Keratinocyte (primary cell): ENCODE data around the gene TTC39B. TPM values are rescaled to one million over a fixed set of nuclear protein-coding genes. Genes with fewer than 3 reads are reported as not detected.

Source experiments
- DNase-seq: peaks from one replicate; pipeline ENCODE4 v3.0.0-alpha.2; 2011; ENCODE audit warnings: low read depth, missing footprints, low spot score
- FAIRE-seq: peaks from 2 replicates; lab custom pipeline; 2011; peaks lifted over from hg19 to GRCh38; lab: Jason Lieb, UNC
- H2AFZ ChIP-seq: 2 replicates; pipeline ENCODE4 v1.6.0; 2012; ENCODE audit warnings: low read length, control low read depth, inconsistent platforms; ENCODE audit not compliant: control insufficient read depth
- H3K27ac ChIP-seq: 2 replicates; pipeline ENCODE4 v1.5.1; 2011; ENCODE audit warnings: low read length; ENCODE audit not compliant: control insufficient read depth, insufficient read depth
- H3K27me3 ChIP-seq: 3 replicates; pipeline ENCODE4 v1.6.0; 2011; ENCODE audit warnings: low read length; ENCODE audit not compliant: control insufficient read depth, insufficient read depth; ENCODE audit errors: extremely low read depth
- H3K36me3 ChIP-seq, 2 experiments: 2 replicates in 1 of 2; 3 replicates in 1 of 2; pipeline ENCODE4 v1.5.1; 2011; ENCODE audit warnings: low read length in 2 of 2, mild to moderate bottlenecking in 1 of 2; ENCODE audit not compliant: control insufficient read depth in 2 of 2, insufficient read depth in 2 of 2; ENCODE audit errors: extremely low read depth in 1 of 2
- H3K4me1 ChIP-seq: 3 replicates; pipeline ENCODE4 v1.5.1; 2011; ENCODE audit warnings: low read length; ENCODE audit not compliant: control insufficient read depth, insufficient read depth; ENCODE audit errors: extremely low read depth
- H3K4me2 ChIP-seq: 3 replicates; pipeline ENCODE4 v1.6.0; 2011; ENCODE audit warnings: low read depth, low read length; ENCODE audit not compliant: control insufficient read depth, insufficient read depth; ENCODE audit errors: extremely low read depth
- H3K4me3 ChIP-seq, 3 experiments: fragments of 200-600 bp in 1 of 3; sonication (generic) in 1 of 3; 2 replicates in 2 of 3; 3 replicates in 1 of 3; pipeline ENCODE4 v1.5.1; 2011 to 2016; ENCODE audit warnings: low read length in 3 of 3, mild to moderate bottlenecking in 3 of 3, control low read depth in 2 of 3, inconsistent platforms in 1 of 3, low read depth in 1 of 3, mixed read lengths in 1 of 3, mixed run types in 1 of 3, moderate library complexity in 1 of 3; ENCODE audit not compliant: control insufficient read depth in 2 of 3, insufficient read depth in 2 of 3; ENCODE audit errors: extremely low read depth in 1 of 3
- H3K79me2 ChIP-seq: 2 replicates; pipeline ENCODE4 v1.6.0; 2012; ENCODE audit warnings: low read length; ENCODE audit not compliant: control insufficient read depth, insufficient read depth
- H3K9ac ChIP-seq: 3 replicates; pipeline ENCODE4 v1.6.0; 2011; ENCODE audit warnings: low read length; ENCODE audit not compliant: control insufficient read depth, insufficient read depth; ENCODE audit errors: extremely low read depth
- H3K9me1 ChIP-seq: 3 replicates; pipeline ENCODE4 v1.6.0; 2011; ENCODE audit warnings: low read length; ENCODE audit not compliant: control insufficient read depth, insufficient read depth; ENCODE audit errors: extremely low read depth
- H3K9me3 ChIP-seq: 2 replicates; pipeline ENCODE4 v1.5.1; 2012; ENCODE audit warnings: low read depth, low read length; ENCODE audit not compliant: control insufficient read depth
- H4K20me1 ChIP-seq: 3 replicates; pipeline ENCODE4 v1.6.0; 2011; ENCODE audit warnings: low read length; ENCODE audit not compliant: control insufficient read depth, insufficient read depth; ENCODE audit errors: extremely low read depth
- CTCF ChIP-seq, 3 experiments: IDR thresholded peaks in 1 of 3; conservative IDR thresholded peaks in 1 of 3; optimal IDR thresholded peaks in 1 of 3; 2 replicates in 2 of 3; 3 replicates in 1 of 3; pipeline versions ENCODE3 to v1.5.1; 2011; ENCODE audit warnings: low read length in 3 of 3, mild to moderate bottlenecking in 3 of 3, moderate library complexity in 2 of 3, control low read depth in 1 of 3, inconsistent platforms in 1 of 3; ENCODE audit not compliant: insufficient read depth in 2 of 3; ENCODE audit errors: extremely low read depth in 1 of 3
- EZH2 ChIP-seq: IDR thresholded peaks from one replicate; pipeline ENCODE4 v1.6.1; 2012; ENCODE audit warnings: inconsistent platforms, mild to moderate bottlenecking, low read length, moderate library complexity
- dilution Hi-C: fragments of 300-500 bp; cut with MboI; formaldehyde crosslinking; loops from one replicate; pipeline ENCODE4 v1.7.0; 2020; ENCODE audit warnings: low sequenced_read_pairs; ENCODE audit not compliant: extremely low pct_ligation_motif_present
- polyA plus RNA-seq, 5 experiments: library from polyadenylated mRNA; depleted of rRNA in 3 of 5; stranded (reverse) in 3 of 5; stranded (forward) in 1 of 5; unstranded in 1 of 5; fragments of >200 nt; gene quantifications; 1 replicate in 1 of 5; 2 replicates in 3 of 5; 3 replicates in 1 of 5; pipeline versions ENCODE4 v1.2.1 to v1.2.3, GENCODE V29; 2011 to 2012; ENCODE audit warnings: missing spikeins in 2 of 5, low read depth in 1 of 5, low replicate concordance in 1 of 5

Gene TTC39B
- polyA plus RNA-seq, 1 donor (not counting 4 experiments of a cell fraction or from before 2014, with no cell fraction given), result 9.7 TPM

DNA sequence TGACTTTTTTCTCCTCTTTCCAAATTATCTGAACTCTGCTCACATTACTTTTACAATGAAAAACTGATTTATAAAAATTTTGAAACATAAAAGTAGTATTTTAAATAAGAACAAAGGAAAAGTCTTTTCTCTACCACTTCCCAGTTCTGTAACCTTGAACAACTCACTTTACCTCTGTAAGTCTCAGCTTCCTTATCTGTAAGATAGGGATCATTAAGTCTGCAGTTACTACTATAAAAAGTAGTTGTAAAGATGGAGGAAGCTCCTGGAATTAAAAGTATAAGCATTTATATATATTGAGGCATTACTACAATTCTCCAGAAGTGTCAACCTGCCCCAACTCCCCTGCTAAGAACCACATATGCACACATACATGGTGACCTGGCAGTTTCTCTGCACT, 88.0 kb downstream of the TTC39B start:
- Histone ChIP-seq H3K79me2 (no peaks in the 10 kb centered on the region), H3K9ac (no peak overlapping the region), H3K27ac (no peak overlapping the region), H3K27me3 (no peaks in the 10 kb centered on the region), H3K9me1 (no peaks in the 10 kb centered on the region), H2AFZ (no peak overlapping the region), H3K4me3 (no peak overlapping the region), H3K4me1 (no peaks in the 10 kb centered on the region), H4K20me1 (no peaks in the 10 kb centered on the region), H3K4me2 (no peak overlapping the region), H3K36me3 (no peaks in the 10 kb centered on the region), H3K9me3 (no peaks in the 10 kb centered on the region)
- no peak for DNase-seq
- no peak for FAIRE-seq
- TF ChIP-seq CTCF (optimal IDR thresholded peaks at IDR 0.05 in 1 of 3, IDR thresholded peaks at IDR 0.05 in 1 of 3, conservative IDR thresholded peaks at IDR 0.05 in 1 of 3; ENCODE audit: extremely low read depth in 1 of 3, insufficient read depth in 2 of 3, low read length in 3 of 3) (no peak), EZH2 (no peak)
- dilution Hi-C loops, result no loop called here

DNA sequence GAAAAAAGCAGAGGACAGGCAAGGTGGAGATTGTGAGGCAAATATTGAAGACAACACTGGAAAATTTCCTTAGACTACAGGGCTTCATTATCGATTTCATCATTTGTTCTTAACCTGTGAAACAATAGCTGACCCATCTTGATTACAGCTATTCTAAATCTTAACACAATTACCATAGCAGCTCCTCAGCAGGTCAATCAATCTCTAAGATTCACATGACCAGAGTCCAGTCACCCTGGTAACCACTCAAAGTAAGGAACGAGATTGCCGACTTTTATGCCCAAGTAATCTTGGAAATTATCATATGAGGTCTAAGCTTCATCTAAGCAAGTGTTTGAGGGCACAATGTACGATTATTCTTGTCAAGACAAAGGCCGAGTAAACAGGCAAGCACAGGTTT, 93.8 kb downstream of the TTC39B start:
- FAIRE-seq (no peak), DNase-seq (no peak)
- no peaks in the 10 kb centered on the region for H4K20me1 ChIP-seq
- no peak overlapping the region for H3K4me3 ChIP-seq
- H3K9ac ChIP-seq, result no peak overlapping the region
- H3K4me2 ChIP-seq, result no peak overlapping the region
- no peak for TF ChIP-seq CTCF (optimal IDR thresholded peaks at IDR 0.05 in 1 of 3, IDR thresholded peaks at IDR 0.05 in 1 of 3, conservative IDR thresholded peaks at IDR 0.05 in 1 of 3; ENCODE audit: extremely low read depth in 1 of 3, insufficient read depth in 2 of 3, low read length in 3 of 3)
- no peak for TF ChIP-seq EZH2
- H2AFZ ChIP-seq, result no peak overlapping the region
- H3K9me1 ChIP-seq, result no peaks in the 10 kb centered on the region
- dilution Hi-C loops, result no loop called here
- no peaks in the 10 kb centered on the region for H3K79me2 ChIP-seq
- H3K27me3 ChIP-seq, result no peaks in the 10 kb centered on the region
- H3K27ac ChIP-seq, result no peak overlapping the region
- H3K36me3 ChIP-seq, result peaks cover 0 to 2% of the 10 kb centered on the region in 2 experiments
- H3K9me3 ChIP-seq, result no peaks in the 10 kb centered on the region
- no peaks in the 10 kb centered on the region for H3K4me1 ChIP-seq
